SK-N-SH (cell line): ENCODE data around the gene CTLA4. TPM values are rescaled to one million over a fixed set of nuclear protein-coding genes. Genes with fewer than 3 reads are reported as not detected.

Experiments used
- CTCF ChIA-PET: fragments of 300-600, 350-600 bp; formaldehyde crosslinking; extraction: SDS; loops from one replicate; lab custom pipeline; 2021; lab: Yijun Ruan, JAX
- POLR2A ChIA-PET: fragments of 350-600 bp; sonication (Branson Sonifier 250); formaldehyde crosslinking; extraction: SDS; loops from one replicate; lab custom pipeline; 2020; ENCODE audit warnings: antibody characterized with exemption, inconsistent platforms; lab: Yijun Ruan, JAX
- DNase-seq: peaks from one replicate; pipeline ENCODE4 v3.0.0; 2012
- H2AFZ ChIP-seq: fragments of 200-600 bp; sonication (generic); 2 replicates; pipeline ENCODE4 v1.8.1; 2016; ENCODE audit warnings: antibody characterized with exemption, mild to moderate bottlenecking, low read depth
- H3F3A ChIP-seq: fragments of 200-600 bp; sonication (generic); replicated peaks from 2 replicates; pipeline ENCODE3; 2016; ENCODE audit warnings: antibody characterized with exemption, mild to moderate bottlenecking; ENCODE audit not compliant: insufficient read depth
- H3K27ac ChIP-seq, 2 experiments: fragments of 200-500 bp in 1 of 2; fragments of 200-600 bp in 1 of 2; sonication (Bioruptor generic) in 1 of 2; sonication (generic), shearing (Covaris generic) in 1 of 2; 2 replicates each; pipeline versions ENCODE4 v1.5.1 to v1.6.1; 2014 to 2016; ENCODE audit warnings: low read depth in 2 of 2, inconsistent platforms in 1 of 2, low read length in 1 of 2, mild to moderate bottlenecking in 1 of 2, mixed read lengths in 1 of 2
- H3K27me3 ChIP-seq: fragments of 200-600 bp; sonication (generic), shearing (Covaris generic); 2 replicates; pipeline ENCODE4 v1.6.1; 2016; ENCODE audit warnings: mixed run types; ENCODE audit not compliant: insufficient read depth
- H3K36me3 ChIP-seq, 2 experiments: fragments of 200-500 bp in 1 of 2; fragments of 200-600 bp in 1 of 2; sonication (Bioruptor generic) in 1 of 2; sonication (generic) in 1 of 2; replicated peaks in 1 of 2; 2 replicates each; pipeline versions ENCODE3 to v1.5.1; 2014 to 2016; ENCODE audit warnings: low read length in 1 of 2, mild to moderate bottlenecking in 1 of 2; ENCODE audit not compliant: insufficient read depth in 2 of 2, control insufficient read depth in 1 of 2
- H3K4me1 ChIP-seq, 2 experiments: fragments of 200-500 bp in 1 of 2; fragments of 200-600 bp in 1 of 2; sonication (Bioruptor generic) in 1 of 2; sonication (generic), shearing (Covaris generic) in 1 of 2; 2 replicates each; pipeline versions ENCODE4 v1.5.1 to v1.6.1; 2014 to 2016; ENCODE audit warnings: low read depth in 1 of 2, low read length in 1 of 2, mixed run types in 1 of 2; ENCODE audit not compliant: insufficient read depth in 2 of 2, control insufficient read depth in 1 of 2
- H3K4me2 ChIP-seq: fragments of 200-600 bp; sonication (generic), shearing (Covaris generic); 2 replicates; pipeline ENCODE4 v1.6.1; 2017; ENCODE audit warnings: mixed run types
- H3K4me3 ChIP-seq, 2 experiments: fragments of 200-500 bp in 1 of 2; fragments of 200-600 bp in 1 of 2; sonication (Bioruptor generic) in 1 of 2; sonication (generic), shearing (Covaris generic) in 1 of 2; 2 replicates each; pipeline versions ENCODE4 v1.5.1 to v1.8.1; 2014 to 2016; ENCODE audit warnings: low read depth in 2 of 2, inconsistent platforms in 1 of 2, low read length in 1 of 2, mild to moderate bottlenecking in 1 of 2, mixed read lengths in 1 of 2, moderate library complexity in 1 of 2
- H3K79me2 ChIP-seq: fragments of 200-600 bp; sonication (generic); 2 replicates; pipeline ENCODE4 v1.8.1; 2017; ENCODE audit warnings: mild to moderate bottlenecking; ENCODE audit not compliant: insufficient read depth
- H3K9ac ChIP-seq: fragments of 200-600 bp; sonication (generic); 2 replicates; pipeline ENCODE4 v1.6.1; 2017; ENCODE audit warnings: mixed run types
- H3K9me2 ChIP-seq: fragments of 200-600 bp; sonication (generic); 2 replicates; pipeline ENCODE4 v1.6.1; 2017; ENCODE audit warnings: mixed run types
- H3K9me3 ChIP-seq: fragments of 200-600 bp; sonication (generic); 2 replicates; pipeline ENCODE4 v1.6.1; 2017; ENCODE audit warnings: mixed run types, mild to moderate bottlenecking, moderate library complexity
- H4K20me1 ChIP-seq: fragments of 200-600 bp; sonication (generic); 2 replicates; pipeline ENCODE4 v1.6.1; 2017; ENCODE audit warnings: mild to moderate bottlenecking, mixed run types; ENCODE audit not compliant: insufficient read depth
- ELF1 ChIP-seq: IDR thresholded peaks from 2 replicates; pipeline ENCODE4 v1.4.0; 2012
- FOXJ3 ChIP-seq: sonication (generic); formaldehyde crosslinking; IDR thresholded peaks from 2 replicates; pipeline ENCODE4 v1.5.1; 2020; ENCODE audit warnings: mild to moderate bottlenecking, missing genetic modification reagents
- RAD21 ChIP-seq: IDR thresholded peaks from 2 replicates; pipeline ENCODE4 v1.6.1; 2012; ENCODE audit warnings: mild to moderate bottlenecking, low read length
- RCOR1 ChIP-seq: fragments of 150-350 bp; IDR thresholded peaks from 2 replicates; pipeline ENCODE4 v1.6.1; 2017; ENCODE audit warnings: antibody characterized with exemption, low read length
- SIN3A ChIP-seq: IDR thresholded peaks from 2 replicates; pipeline ENCODE4 v1.6.1; 2012; ENCODE audit warnings: low read depth, mild to moderate bottlenecking, low read length, moderate library complexity, borderline replicate concordance
- YY1 ChIP-seq: IDR thresholded peaks from 2 replicates; pipeline ENCODE4 v1.4.0; 2012; ENCODE audit warnings: low read depth, mild to moderate bottlenecking
- WGBS: methylation state at CpG from one replicate; pipeline ENCODE4 v1.1.6; 2017; ENCODE audit warnings: low lambda C conversion rate; 5-methylcytosine and 5-hydroxymethylcytosine counted together
- polyA plus RNA-seq, 3 experiments: library from polyadenylated mRNA; depleted of rRNA; stranded (reverse); fragments of >200 nt; gene quantifications; 2 replicates each; pipeline ENCODE4 v1.2.3, GENCODE V29; 2012
- TF ChIP-seq, protein P1 (sequence below): fragments of 150-350 bp; IDR thresholded peaks from 2 replicates; pipeline ENCODE4 v1.6.1; 2016; ENCODE audit warnings: mild to moderate bottlenecking, low read depth, low read length
- TF ChIP-seq, protein P2 (sequence below): fragments of 150-350 bp; IDR thresholded peaks from 2 replicates; pipeline ENCODE4 v1.6.1; 2017; ENCODE audit warnings: antibody characterized with exemption, low read length, low read depth, borderline replicate concordance
- TF ChIP-seq, protein P3 (sequence below): IDR thresholded peaks from 2 replicates; pipeline ENCODE4 v1.6.1; 2012; ENCODE audit warnings: mild to moderate bottlenecking, low read depth, low read length, moderate library complexity

The CTLA4 gene
- polyA plus RNA-seq (2012; rRNA removed) = 0.03 TPM in 1 of 2 replicates, not detected in the other
- 0.01 TPM in 1 of 2 replicates, not detected in the other for polyA plus RNA-seq (2012; cell fraction: cytosol; rRNA removed)
- polyA plus RNA-seq (2012; cell fraction: nucleus; rRNA removed) = 0.26 and 0.97 TPM in 2 replicates

DNA sequence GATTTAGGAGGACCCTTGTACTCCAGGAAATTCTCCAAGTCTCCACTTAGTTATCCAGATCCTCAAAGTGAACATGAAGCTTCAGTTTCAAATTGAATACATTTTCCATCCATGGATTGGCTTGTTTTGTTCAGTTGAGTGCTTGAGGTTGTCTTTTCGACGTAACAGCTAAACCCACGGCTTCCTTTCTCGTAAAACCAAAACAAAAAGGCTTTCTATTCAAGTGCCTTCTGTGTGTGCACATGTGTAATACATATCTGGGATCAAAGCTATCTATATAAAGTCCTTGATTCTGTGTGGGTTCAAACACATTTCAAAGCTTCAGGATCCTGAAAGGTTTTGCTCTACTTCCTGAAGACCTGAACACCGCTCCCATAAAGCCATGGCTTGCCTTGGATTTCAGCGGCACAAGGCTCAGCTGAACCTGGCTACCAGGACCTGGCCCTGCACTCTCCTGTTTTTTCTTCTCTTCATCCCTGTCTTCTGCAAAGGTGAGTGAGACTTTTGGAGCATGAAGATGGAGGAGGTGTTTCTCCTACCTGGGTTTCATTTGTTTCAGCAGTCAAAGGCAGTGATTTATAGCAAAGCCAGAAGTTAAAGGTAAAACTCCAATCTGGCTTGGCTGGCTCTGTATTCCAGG lies at the start of gene CTLA4:
TSS of gene CTLA4 (plus strand) at position 211 of the 640 bp plus-strand sequence. CDS start at position 383, 172 bp downstream.
- no peak within 1 kb of the TSS for H3K9ac ChIP-seq
- CTCF ChIA-PET = interaction anchor here (0.5 to 1.3 kb wide), 2 partner anchors 10 to 12 kb away, joined by 4 read pairs; no protein-coding TSS in a partner anchor

GRCh38 chr2:203818656-203819055 lies 48.9 kb upstream of the CTLA4 start:
- ChIA-PET POLR2A (no interaction called here), CTCF (interaction anchor here (0.9 kb wide), 1 partner anchor 997 kb away, joined by 3 read pairs; no protein-coding TSS in a partner anchor)

More for the DNA sequence above, at the start of gene CTLA4:
- H2AFZ ChIP-seq = no peak within 1 kb of the TSS
- no peaks in the 10 kb centered on the region for H3K36me3 ChIP-seq
- POLR2A ChIA-PET = no interaction called here
- no peaks in the 10 kb centered on the region for H3K79me2 ChIP-seq
- H3K4me3 ChIP-seq = no peak within 1 kb of the TSS
- 60% methylated on average over 6 of the region's 6 CpGs for WGBS
- no peaks in the 10 kb centered on the region for H3K9me2 ChIP-seq
- TF ChIP-seq FOXJ3 (no peak), SIN3A (no peak), ELF1 (no peak), YY1 (no peak), RAD21 (no peak)
- TF ChIP-seq, protein P1, sequence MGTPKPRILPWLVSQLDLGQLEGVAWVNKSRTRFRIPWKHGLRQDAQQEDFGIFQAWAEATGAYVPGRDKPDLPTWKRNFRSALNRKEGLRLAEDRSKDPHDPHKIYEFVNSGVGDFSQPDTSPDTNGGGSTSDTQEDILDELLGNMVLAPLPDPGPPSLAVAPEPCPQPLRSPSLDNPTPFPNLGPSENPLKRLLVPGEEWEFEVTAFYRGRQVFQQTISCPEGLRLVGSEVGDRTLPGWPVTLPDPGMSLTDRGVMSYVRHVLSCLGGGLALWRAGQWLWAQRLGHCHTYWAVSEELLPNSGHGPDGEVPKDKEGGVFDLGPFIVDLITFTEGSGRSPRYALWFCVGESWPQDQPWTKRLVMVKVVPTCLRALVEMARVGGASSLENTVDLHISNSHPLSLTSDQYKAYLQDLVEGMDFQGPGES = no peak
- TF ChIP-seq, protein P2, sequence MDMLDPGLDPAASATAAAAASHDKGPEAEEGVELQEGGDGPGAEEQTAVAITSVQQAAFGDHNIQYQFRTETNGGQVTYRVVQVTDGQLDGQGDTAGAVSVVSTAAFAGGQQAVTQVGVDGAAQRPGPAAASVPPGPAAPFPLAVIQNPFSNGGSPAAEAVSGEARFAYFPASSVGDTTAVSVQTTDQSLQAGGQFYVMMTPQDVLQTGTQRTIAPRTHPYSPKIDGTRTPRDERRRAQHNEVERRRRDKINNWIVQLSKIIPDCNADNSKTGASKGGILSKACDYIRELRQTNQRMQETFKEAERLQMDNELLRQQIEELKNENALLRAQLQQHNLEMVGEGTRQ = no peak
- DNase-seq = no peak
- no peak within 1 kb of the TSS for H3K27ac ChIP-seq
- H4K20me1 ChIP-seq = no peaks in the 10 kb centered on the region
- H3K4me2 ChIP-seq = no peak within 1 kb of the TSS
- no peaks in the 10 kb centered on the region; the same call in 1 of the 2 replicates for H3K9me3 ChIP-seq
- peaks cover 15% of the 10 kb centered on the region; the same call in 1 of the 2 replicates for H3K27me3 ChIP-seq
- no peaks in the 10 kb centered on the region for H3K4me1 ChIP-seq
- no peaks in the 10 kb centered on the region for H3F3A ChIP-seq

More at GRCh38 chr2:203818656-203819055, 48.9 kb upstream of the CTLA4 start:
- Histone ChIP-seq H3K27me3 (no peaks in the 10 kb centered on the region), H2AFZ (no peak overlapping the region), H3K9ac (no peak overlapping the region), H3K9me2 (no peaks in the 10 kb centered on the region), H3K36me3 (no peaks in the 10 kb centered on the region), H3K27ac (no peak overlapping the region), H3K79me2 (no peaks in the 10 kb centered on the region), H3K4me2 (no peak overlapping the region), H3K4me1 (peaks cover 0 to 4% of the 10 kb centered on the region in 2 experiments; a peak in 2 of 4 replicates), H3K9me3 (no peaks in the 10 kb centered on the region), H3F3A (no peaks in the 10 kb centered on the region), H4K20me1 (no peaks in the 10 kb centered on the region), H3K4me3 (no peak overlapping the region)
- no peak for DNase-seq
- WGBS = 55% methylated on average over 2 of the region's 2 CpGs
- TF ChIP-seq RCOR1 = no peak
- TF ChIP-seq, protein P3, sequence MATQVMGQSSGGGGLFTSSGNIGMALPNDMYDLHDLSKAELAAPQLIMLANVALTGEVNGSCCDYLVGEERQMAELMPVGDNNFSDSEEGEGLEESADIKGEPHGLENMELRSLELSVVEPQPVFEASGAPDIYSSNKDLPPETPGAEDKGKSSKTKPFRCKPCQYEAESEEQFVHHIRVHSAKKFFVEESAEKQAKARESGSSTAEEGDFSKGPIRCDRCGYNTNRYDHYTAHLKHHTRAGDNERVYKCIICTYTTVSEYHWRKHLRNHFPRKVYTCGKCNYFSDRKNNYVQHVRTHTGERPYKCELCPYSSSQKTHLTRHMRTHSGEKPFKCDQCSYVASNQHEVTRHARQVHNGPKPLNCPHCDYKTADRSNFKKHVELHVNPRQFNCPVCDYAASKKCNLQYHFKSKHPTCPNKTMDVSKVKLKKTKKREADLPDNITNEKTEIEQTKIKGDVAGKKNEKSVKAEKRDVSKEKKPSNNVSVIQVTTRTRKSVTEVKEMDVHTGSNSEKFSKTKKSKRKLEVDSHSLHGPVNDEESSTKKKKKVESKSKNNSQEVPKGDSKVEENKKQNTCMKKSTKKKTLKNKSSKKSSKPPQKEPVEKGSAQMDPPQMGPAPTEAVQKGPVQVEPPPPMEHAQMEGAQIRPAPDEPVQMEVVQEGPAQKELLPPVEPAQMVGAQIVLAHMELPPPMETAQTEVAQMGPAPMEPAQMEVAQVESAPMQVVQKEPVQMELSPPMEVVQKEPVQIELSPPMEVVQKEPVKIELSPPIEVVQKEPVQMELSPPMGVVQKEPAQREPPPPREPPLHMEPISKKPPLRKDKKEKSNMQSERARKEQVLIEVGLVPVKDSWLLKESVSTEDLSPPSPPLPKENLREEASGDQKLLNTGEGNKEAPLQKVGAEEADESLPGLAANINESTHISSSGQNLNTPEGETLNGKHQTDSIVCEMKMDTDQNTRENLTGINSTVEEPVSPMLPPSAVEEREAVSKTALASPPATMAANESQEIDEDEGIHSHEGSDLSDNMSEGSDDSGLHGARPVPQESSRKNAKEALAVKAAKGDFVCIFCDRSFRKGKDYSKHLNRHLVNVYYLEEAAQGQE = no peak
